Activated effector memory CD4-positive, alpha-beta T cell treated with anti-CD3 and anti-CD28 coated beads, Interleukin-2, amount 50 U/mL, for 16 hours (primary cell): ENCODE results near the gene NISCH.

Source experiments
- DNase-seq: peaks from one replicate; pipeline ENCODE4 v3.0.0-alpha.2; 2020

Gene NISCH

GRCh38 chr3:52490939-52491526, 35.6 kb downstream of the NISCH start:
- no peak for DNase-seq

- no peak for DNase-seq
Measured at GRCh38 chr3:52492059-52492458, 36.7 kb downstream of the NISCH start.

- DNase-seq = no peak
Measured at GRCh38 chr3:52493232-52494017, 38.0 kb downstream of the NISCH start.

- no peak for DNase-seq
Measured at GRCh38 chr3:52494445-52494844, 39.0 kb downstream of the NISCH start.

GRCh38 chr3:52494886-52495495, 39.6 kb downstream of the NISCH start, which contains the start of gene STAB1:
Gene STAB1 (plus strand): TSS chr3:52495338. CDS start chr3:52495414, 76 bp downstream.
- no peak for DNase-seq

- no peak for DNase-seq
Measured at GRCh38 chr3:52495777-52496602, 40.6 kb downstream of the NISCH start.

- no peak for DNase-seq
Measured at GRCh38 chr3:52498137-52499054, 43.0 kb downstream of the NISCH start.

GRCh38 chr3:52501046-52501445, 45.6 kb downstream of the NISCH start:
- no peak for DNase-seq

GRCh38 chr3:52502001-52502400, 46.6 kb downstream of the NISCH start:
- no peak for DNase-seq

- no peak for DNase-seq
Measured at GRCh38 chr3:52502808-52503350, 47.5 kb downstream of the NISCH start.

- no peak for DNase-seq
Measured at GRCh38 chr3:52503788-52504424, 48.5 kb downstream of the NISCH start.

GRCh38 chr3:52504977-52505376, 49.6 kb downstream of the NISCH start:
- no peak for DNase-seq

- no peak for DNase-seq
Measured at GRCh38 chr3:52506266-52506966, 51.0 kb downstream of the NISCH start.

GRCh38 chr3:52507359-52507758, 52.0 kb downstream of the NISCH start:
- DNase-seq = no peak

- DNase-seq = no peak
Measured at GRCh38 chr3:52509753-52510328, 54.4 kb downstream of the NISCH start.

- no peak for DNase-seq
Measured at GRCh38 chr3:52511509-52511908, 56.1 kb downstream of the NISCH start.

- no peak for DNase-seq
Measured at GRCh38 chr3:52512105-52512504, 56.7 kb downstream of the NISCH start.

GRCh38 chr3:52512727-52513126, 57.3 kb downstream of the NISCH start:
- DNase-seq = no peak

GRCh38 chr3:52513281-52513680, 57.9 kb downstream of the NISCH start:
- DNase-seq = no peak

GRCh38 chr3:52514576-52514975, 59.2 kb downstream of the NISCH start:
- no peak for DNase-seq
